ENCODE data around the gene FGD6. TPM values are rescaled to one million over a fixed set of nuclear protein-coding genes. Genes with fewer than 3 reads are reported as not detected.

Gene FGD6
- total and polyA plus RNA-seq, 2 experiments from 2014 or later: 10.4 to 17.2 TPM

- no peak for DNase-seq (ENCODE audit: low spot score)
- H3K27ac ChIP-seq: peak overlapping the region; percentile 87
- H3K4me3 ChIP-seq: peak overlapping the region; percentile 80
- no peaks in the 10 kb centered on the region for H3K9me2 ChIP-seq (replicated peaks; ENCODE audit: insufficient read depth)
- no peaks in the 10 kb centered on the region for H3K36me3 ChIP-seq (replicated peaks; ENCODE audit: insufficient read depth, low read depth)
- H3K79me2 ChIP-seq: peaks cover 86% of the 10 kb centered on the region
- H3K4me2 ChIP-seq: peak overlapping the region; percentile 77
- H2AFZ ChIP-seq: peak overlapping the region; percentile 80
- 1% methylated on average over 44 of the region's 45 CpGs for WGBS (ENCODE audit: low lambda C conversion rate, missing lambda C conversion rate)
- peaks cover 3% of the 10 kb centered on the region for H4K20me1 ChIP-seq (ENCODE audit: insufficient read depth, poor library complexity, severe bottlenecking)
- no peaks in the 10 kb centered on the region for H3K9me3 ChIP-seq (ENCODE audit: low read depth)
- peaks cover 6% of the 10 kb centered on the region for H3K4me1 ChIP-seq (ENCODE audit: insufficient read depth)
- TF ChIP-seq EZH2phosphoT487 (IDR thresholded peaks at IDR 0.05; ENCODE audit: low read depth, severe bottlenecking, unreplicated experiment) (no peak), EZH2 (IDR thresholded peaks at IDR 0.05; ENCODE audit: borderline replicate concordance) (no peak), CTCF (IDR thresholded peaks at IDR 0.05; ENCODE audit: poor library complexity) (no peak)
- H3K27me3 ChIP-seq: no peaks in the 10 kb centered on the region
These were observed 423 bp downstream of the FGD6 start for GRCh38 chr12:95216711-95217376.

- Histone ChIP-seq H4K20me1 (ENCODE audit: insufficient read depth, poor library complexity, severe bottlenecking) (peaks cover 3% of the 10 kb centered on the region), H3K9me2 (replicated peaks; ENCODE audit: insufficient read depth) (no peaks in the 10 kb centered on the region), H3K4me2 (peak overlapping the region; percentile 77), H3K4me3 (peak overlapping the region; percentile 80), H2AFZ (peak overlapping the region; percentile 80), H3K36me3 (replicated peaks; ENCODE audit: insufficient read depth, low read depth) (no peaks in the 10 kb centered on the region), H3K27me3 (no peaks in the 10 kb centered on the region), H3K79me2 (peaks cover 86% of the 10 kb centered on the region), H3K9me3 (ENCODE audit: low read depth) (no peaks in the 10 kb centered on the region), H3K27ac (peak overlapping the region; percentile 87), H3K4me1 (ENCODE audit: insufficient read depth) (peaks cover 6% of the 10 kb centered on the region)
- no peak for DNase-seq (ENCODE audit: low spot score)
- TF ChIP-seq EZH2 (IDR thresholded peaks at IDR 0.05; ENCODE audit: borderline replicate concordance): no peak
- TF ChIP-seq EZH2phosphoT487 (IDR thresholded peaks at IDR 0.05; ENCODE audit: low read depth, severe bottlenecking, unreplicated experiment): no peak
- TF ChIP-seq CTCF (IDR thresholded peaks at IDR 0.05; ENCODE audit: poor library complexity): no peak
- WGBS (ENCODE audit: low lambda C conversion rate, missing lambda C conversion rate): 0% methylated on average over 1 of the region's 1 CpG
These were observed 1.3 kb downstream of the FGD6 start for GRCh38 chr12:95215949-95216348.

- Histone ChIP-seq H3K4me3 (no peak overlapping the region), H3K4me2 (peak overlapping the region; percentile 77), H3K27ac (peak overlapping the region; percentile 47), H3K36me3 (replicated peaks; ENCODE audit: insufficient read depth, low read depth) (no peaks in the 10 kb centered on the region), H3K79me2 (peaks cover 86% of the 10 kb centered on the region), H4K20me1 (ENCODE audit: insufficient read depth, poor library complexity, severe bottlenecking) (peaks cover 3% of the 10 kb centered on the region), H3K9me3 (ENCODE audit: low read depth) (no peaks in the 10 kb centered on the region), H3K27me3 (no peaks in the 10 kb centered on the region), H3K9me2 (replicated peaks; ENCODE audit: insufficient read depth) (no peaks in the 10 kb centered on the region), H2AFZ (no peak overlapping the region), H3K4me1 (ENCODE audit: insufficient read depth) (peaks cover 6% of the 10 kb centered on the region)
- 57% methylated on average over 3 of the region's 3 CpGs for whole genome bisulfite sequencing (ENCODE audit: low lambda C conversion rate, missing lambda C conversion rate)
- TF ChIP-seq EZH2 (IDR thresholded peaks at IDR 0.05; ENCODE audit: borderline replicate concordance) (no peak), CTCF (IDR thresholded peaks at IDR 0.05; ENCODE audit: poor library complexity) (no peak), EZH2phosphoT487 (IDR thresholded peaks at IDR 0.05; ENCODE audit: low read depth, severe bottlenecking, unreplicated experiment) (no peak)
- DNase-seq (ENCODE audit: low spot score): no peak
These were observed 2.8 kb downstream of the FGD6 start for GRCh38 chr12:95214466-95214865.
